WI38 (cell line): ENCODE results near the gene CD164L2.
A peak's percentile ranks its signal among the peaks of the same experiment; 100 is the strongest.

ENCODE experiments used
- H3K4me3 ChIP-seq: 2 replicates; pipeline ENCODE4 v1.5.1; 2011; ENCODE audit warnings: low read depth, mild to moderate bottlenecking, control low read depth, low read length
- TF ChIP-seq, protein P1 (sequence below): IDR thresholded peaks from 2 replicates; pipeline ENCODE4 v1.5.1; 2012; ENCODE audit warnings: low read depth, mild to moderate bottlenecking, control low read depth, low read length

The CD164L2 gene

DNA sequence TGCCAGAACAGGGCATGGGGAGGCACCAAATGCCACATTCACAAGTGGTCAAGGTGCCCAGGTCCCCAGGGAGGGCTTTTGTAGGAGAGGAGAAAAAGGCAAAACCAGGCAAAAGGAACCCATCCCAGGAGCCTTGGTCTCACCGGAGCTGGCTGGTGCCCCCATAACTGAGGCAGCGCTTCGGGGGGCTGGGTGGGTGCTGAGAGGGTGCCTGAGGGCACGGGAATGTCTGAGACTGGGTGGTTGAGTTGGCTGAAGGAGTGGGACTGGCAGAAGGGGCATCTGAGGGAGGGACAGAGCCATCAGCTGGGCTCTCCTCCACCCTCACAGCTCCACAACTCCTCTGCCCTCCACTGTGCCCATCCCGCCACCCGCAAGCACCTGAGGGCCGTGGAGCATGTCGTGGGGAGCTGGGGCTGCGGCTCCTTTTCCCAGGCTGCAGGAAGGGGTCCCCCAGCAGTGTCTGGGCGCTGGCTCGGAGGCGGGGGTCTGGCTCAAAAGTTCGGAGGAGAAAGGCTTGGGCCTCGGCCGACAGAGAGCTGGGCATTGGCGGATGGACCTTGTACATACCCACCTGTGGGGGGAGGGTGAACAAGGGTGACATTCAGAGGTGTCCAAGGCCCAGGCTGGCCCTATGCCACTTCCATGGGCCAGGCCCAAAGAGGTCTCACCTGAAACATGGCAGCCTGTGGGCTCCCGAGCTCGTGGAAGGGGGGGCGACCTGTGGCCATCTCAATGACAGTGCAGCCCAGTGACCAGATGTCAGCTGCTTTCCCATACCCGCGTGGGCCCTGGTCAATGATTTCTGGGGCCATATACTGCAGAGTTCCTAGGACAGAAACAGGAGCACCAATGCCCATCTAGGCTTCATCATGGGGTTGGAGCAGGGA lies 24.9 kb downstream of the CD164L2 start:
- TF ChIP-seq, protein P1, sequence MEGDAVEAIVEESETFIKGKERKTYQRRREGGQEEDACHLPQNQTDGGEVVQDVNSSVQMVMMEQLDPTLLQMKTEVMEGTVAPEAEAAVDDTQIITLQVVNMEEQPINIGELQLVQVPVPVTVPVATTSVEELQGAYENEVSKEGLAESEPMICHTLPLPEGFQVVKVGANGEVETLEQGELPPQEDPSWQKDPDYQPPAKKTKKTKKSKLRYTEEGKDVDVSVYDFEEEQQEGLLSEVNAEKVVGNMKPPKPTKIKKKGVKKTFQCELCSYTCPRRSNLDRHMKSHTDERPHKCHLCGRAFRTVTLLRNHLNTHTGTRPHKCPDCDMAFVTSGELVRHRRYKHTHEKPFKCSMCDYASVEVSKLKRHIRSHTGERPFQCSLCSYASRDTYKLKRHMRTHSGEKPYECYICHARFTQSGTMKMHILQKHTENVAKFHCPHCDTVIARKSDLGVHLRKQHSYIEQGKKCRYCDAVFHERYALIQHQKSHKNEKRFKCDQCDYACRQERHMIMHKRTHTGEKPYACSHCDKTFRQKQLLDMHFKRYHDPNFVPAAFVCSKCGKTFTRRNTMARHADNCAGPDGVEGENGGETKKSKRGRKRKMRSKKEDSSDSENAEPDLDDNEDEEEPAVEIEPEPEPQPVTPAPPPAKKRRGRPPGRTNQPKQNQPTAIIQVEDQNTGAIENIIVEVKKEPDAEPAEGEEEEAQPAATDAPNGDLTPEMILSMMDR, result no peak
- no peak overlapping the region for H3K4me3 ChIP-seq

DNA sequence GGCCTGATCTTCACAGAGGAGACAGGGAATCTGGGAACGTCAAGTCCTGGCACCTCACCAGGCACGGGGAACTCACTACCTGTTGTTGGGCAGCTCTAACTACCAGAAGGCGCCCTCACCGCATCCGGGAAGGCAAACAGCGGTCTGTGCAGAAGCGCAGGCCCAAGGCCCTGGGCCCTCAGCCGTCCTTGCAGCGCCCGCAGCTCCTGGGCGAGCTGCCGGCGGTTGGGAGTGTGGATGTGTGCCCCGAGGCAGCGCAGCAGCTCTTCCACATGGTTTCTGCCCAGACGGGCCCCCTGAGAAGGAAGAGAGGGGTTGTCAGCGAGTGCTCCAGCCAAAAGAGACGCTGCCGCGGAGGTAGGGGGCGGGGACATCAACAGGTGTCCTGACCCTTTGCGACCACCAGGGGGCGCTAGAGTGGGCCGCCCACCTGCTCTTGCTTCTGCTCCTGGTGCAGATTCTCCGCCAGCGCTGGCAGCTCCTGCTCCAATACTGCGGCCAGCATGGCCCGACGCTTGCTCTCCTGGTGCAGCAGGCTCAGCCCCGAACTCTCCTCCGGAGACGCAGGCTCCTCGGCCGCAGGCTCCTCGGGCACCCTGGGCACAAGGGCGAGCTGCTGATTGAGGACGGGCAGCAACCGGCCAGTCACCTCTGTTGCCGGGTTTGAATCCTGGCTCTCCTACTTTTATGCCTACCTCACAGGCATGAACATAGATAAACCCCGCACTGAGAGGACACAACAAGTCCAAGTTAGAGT lies 25.7 kb downstream of the CD164L2 start:
- no peak overlapping the region for H3K4me3 ChIP-seq
- TF ChIP-seq, protein P1, result peak; percentile 68

DNA sequence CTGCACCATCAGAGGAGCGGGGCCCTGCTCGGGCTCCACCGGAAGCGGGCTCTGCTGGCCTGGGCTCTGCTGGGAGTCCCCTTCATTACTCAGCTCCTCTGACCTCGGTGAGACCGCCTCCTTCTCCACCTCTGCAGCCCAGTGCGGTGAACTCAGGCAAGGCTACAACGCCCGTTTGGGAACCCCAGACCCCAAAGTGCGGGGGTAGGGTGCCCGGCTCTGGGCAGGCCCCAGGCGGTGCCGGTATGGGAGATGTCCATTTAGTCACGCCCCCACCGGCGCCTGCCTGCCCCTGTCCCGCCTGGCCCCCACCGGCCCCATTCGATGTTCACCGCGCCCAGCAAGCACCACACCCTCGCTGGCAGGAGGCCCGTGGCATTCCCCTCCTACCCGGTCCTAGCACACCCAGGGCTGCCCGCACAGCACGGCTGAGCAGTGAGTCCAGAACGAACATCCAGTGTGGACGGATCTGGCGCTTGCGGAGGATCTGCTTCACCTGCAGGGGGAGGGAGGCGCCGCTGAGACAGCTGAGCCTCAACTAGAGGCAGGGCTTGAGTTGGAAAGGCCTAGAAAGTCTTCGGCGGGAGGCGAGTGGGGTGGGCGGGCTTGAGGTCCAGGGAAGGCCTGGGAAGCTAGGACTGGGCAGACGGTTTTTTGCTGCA lies 26.4 kb downstream of the CD164L2 start:
- H3K4me3 ChIP-seq, result no peak overlapping the region
- TF ChIP-seq, protein P1, result no peak

DNA sequence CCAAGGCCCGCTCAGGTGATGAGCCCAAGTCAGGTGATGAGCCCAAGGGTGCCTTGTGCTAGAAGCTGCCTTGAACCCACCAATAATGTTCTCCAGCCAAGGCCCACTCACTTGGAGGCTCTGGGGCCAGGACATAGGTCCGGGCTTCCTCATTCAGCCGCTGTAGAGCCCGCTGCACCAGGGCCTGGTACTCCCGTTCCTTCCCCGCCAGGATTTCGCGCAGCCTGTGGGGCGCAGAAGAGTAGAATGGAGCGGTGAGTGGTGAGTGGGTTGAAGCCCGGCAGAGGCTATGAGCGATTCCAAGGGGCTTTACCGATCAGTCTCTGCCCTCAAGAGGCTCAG lies 26.9 kb downstream of the CD164L2 start:
- TF ChIP-seq, protein P1, result no peak
- H3K4me3 ChIP-seq, result no peak overlapping the region

DNA sequence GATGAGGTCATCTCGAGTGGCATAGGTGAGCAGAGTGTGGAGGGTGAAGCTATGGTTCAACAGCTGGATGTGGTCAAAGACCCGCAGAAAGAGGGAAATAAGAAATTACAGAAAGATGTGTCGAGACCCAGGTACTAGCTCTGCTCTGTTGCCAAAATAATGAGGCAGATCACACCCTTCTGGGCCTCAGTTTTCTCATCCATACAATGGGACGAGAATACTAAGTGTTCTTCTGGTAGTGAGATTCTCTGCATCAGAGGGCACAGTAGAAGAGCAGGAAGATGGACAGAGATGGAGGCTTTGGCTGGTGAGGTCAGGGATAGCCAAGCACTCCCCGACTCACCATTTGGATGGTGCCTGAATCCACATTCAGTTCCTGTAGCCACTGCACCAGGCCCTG lies 27.4 kb downstream of the CD164L2 start:
- TF ChIP-seq, protein P1, result no peak
- no peak overlapping the region for H3K4me3 ChIP-seq

DNA sequence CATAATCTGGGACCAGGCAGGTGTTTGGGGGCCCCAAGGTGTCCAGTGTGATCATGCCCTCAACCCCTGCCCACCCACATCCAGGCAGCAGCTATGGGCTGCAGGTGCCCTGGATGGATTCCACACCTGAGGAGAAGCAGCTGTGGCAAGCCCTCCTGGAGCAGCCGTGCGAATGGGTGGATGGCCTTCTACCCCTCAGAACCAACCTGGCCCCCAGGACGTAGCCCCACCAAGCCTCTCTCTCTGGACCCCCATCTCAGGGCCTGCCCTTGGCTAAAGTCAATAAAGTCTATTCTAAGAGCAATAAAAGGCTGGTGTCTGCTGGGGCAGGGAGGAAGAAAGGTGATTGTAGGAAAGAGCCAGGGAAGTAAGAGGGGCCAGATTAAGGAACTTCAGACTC lies 29.5 kb downstream of the CD164L2 start:
- TF ChIP-seq, protein P1, result no peak
- no peak overlapping the region for H3K4me3 ChIP-seq
